HG02852 (cell line): Measurements from ENCODE around the gene UNC119B.
A peak's percentile ranks its signal among the peaks of the same experiment; 100 is the strongest.

Experiments
- ATAC-seq: cut with Tn5 transposase; IDR thresholded peaks from one replicate; pipeline ENCODE4 v1.9.1; 2021; ENCODE audit warnings: mild to moderate bottlenecking, moderate library complexity; ENCODE audit not compliant: unreplicated experiment

Gene UNC119B

GRCh38 chr12:120687578-120688289 is 22.5 kb upstream of the UNC119B start:
- no peak for ATAC-seq

- ATAC-seq: no peak
These were observed 21.7 kb upstream of the UNC119B start for GRCh38 chr12:120688527-120689071.

GRCh38 chr12:120689397-120690082 is 20.7 kb upstream of the UNC119B start:
- ATAC-seq: no peak

- no peak for ATAC-seq
These were observed 20.2 kb upstream of the UNC119B start for GRCh38 chr12:120690083-120690450.

GRCh38 chr12:120690978-120691377 is 19.3 kb upstream of the UNC119B start:
- ATAC-seq: no peak

GRCh38 chr12:120692524-120693033 is 17.7 kb upstream of the UNC119B start:
- ATAC-seq: no peak

- ATAC-seq: no peak
These were observed 16.4 kb upstream of the UNC119B start for GRCh38 chr12:120693848-120694247.

GRCh38 chr12:120696626-120697025 is 13.6 kb upstream of the UNC119B start:
- no peak for ATAC-seq

- no peak for ATAC-seq
These were observed 12.9 kb upstream of the UNC119B start for GRCh38 chr12:120697344-120697743.

GRCh38 chr12:120698665-120699064 is 11.6 kb upstream of the UNC119B start:
- no peak for ATAC-seq

- no peak for ATAC-seq
These were observed 10.7 kb upstream of the UNC119B start for GRCh38 chr12:120699553-120699952.

- no peak for ATAC-seq
These were observed 9.4 kb upstream of the UNC119B start for GRCh38 chr12:120700886-120701285.

GRCh38 chr12:120702637-120703036 is 7.6 kb upstream of the UNC119B start:
- no peak for ATAC-seq

GRCh38 chr12:120703311-120703942 is 6.8 kb upstream of the UNC119B start:
- no peak for ATAC-seq

GRCh38 chr12:120705618-120706017 is 4.6 kb upstream of the UNC119B start:
- ATAC-seq: no peak

GRCh38 chr12:120706029-120706428 is 4.2 kb upstream of the UNC119B start:
- ATAC-seq: no peak

- no peak for ATAC-seq
These were observed 1.6 kb upstream of the UNC119B start for GRCh38 chr12:120708651-120709050.

GRCh38 chr12:120710805-120711296 is 593 bp downstream of the UNC119B start:
- peak; percentile 26 for ATAC-seq

- ATAC-seq: no peak
These were observed 1.2 kb downstream of the UNC119B start for GRCh38 chr12:120711411-120711810.

GRCh38 chr12:120712610-120713009 is 2.4 kb downstream of the UNC119B start:
- ATAC-seq: no peak

GRCh38 chr12:120713861-120714482 is 3.7 kb downstream of the UNC119B start:
- ATAC-seq: peak; percentile 45
